ENCODE measurements around the gene BANP.
"Not testable (repeated sequence)": the region's sequence is repeated elsewhere in the genome, so short reads cannot be mapped to it uniquely, and the experiment has no call there.

BANP gene

GRCh38 chr16:87996962-87997880 is 46.0 kb downstream of the BANP start:
- no peak for FAIRE-seq

DNA sequence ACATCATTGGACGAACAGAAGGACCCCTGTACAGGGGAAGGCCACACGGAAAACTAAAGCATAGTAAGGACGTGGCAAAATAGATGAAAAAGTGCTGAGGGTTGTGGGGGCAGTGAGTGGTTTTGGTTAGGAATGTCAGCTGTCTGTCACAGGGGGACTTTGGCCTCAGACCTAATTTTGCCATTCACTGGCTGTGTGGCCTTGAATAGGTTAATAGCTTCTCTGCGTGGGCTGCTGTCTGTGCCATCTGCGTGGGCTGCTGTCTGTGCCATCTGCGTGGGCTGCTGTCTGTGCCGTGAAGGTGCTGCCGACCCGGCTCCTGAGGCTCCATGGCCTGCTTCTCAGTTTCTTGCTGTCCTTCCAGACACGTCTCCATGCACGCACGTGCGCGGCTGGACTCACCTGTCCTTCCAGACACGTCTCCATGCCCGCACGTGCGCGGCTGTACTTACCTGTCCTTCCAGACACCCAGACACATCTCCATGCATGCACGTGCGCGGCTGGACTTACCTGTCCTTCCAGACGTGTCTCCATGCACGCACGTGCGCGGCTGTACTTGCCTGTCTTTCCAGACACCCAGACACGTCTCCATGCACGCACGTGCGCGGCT is 47.1 kb downstream of the BANP start:
- not testable (repeated sequence) for FAIRE-seq

GRCh38 chr16:87998992-87999391 is 47.8 kb downstream of the BANP start:
- not testable (repeated sequence) for FAIRE-seq

DNA sequence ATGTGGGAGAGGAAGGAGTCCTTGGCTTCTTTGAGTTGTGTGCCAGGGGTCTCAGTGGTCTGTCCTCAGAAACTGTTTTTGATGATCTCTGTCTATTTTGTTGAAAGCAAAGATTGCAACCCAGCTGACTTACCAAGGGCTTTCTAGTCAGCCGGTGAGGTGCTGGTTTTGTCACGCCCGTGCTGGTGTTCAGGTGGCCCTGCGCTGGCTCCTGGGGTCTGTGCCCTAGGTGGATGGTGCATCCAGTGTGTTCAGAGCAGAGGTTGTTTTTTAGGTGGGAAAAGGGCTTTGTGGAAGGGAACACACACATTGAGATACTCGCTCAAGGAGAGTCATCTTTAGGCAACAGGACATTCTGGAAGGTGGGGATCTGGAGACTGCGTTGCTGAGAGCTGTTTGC is 51.0 kb downstream of the BANP start:
- no peak for FAIRE-seq

GRCh38 chr16:88002749-88003148 is 51.5 kb downstream of the BANP start:
- no peak for FAIRE-seq

DNA sequence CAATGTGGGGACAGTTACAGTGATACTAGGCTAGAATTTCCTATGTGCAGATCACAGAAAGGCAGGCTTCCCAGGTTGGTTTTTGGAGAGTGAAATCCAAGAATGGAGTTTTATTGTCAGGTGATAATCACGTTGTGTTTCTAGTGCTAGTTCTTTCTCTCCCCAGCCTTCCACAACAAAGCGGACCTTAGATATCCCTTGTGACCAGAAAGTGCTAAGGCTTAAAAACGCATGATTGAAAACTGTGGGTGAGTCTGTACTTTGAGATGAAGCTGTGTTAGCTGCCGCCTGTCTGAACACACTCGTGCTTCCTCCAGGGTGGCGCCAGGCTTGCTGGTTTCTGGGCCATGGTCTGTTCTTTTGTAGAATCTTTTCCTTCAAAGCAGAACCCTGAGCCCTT is 52.1 kb downstream of the BANP start:
- no peak for FAIRE-seq

GRCh38 chr16:88003736-88004135 is 52.5 kb downstream of the BANP start:
- no peak for FAIRE-seq

- no peak for FAIRE-seq
These were observed 53.2 kb downstream of the BANP start for GRCh38 chr16:88004391-88004790.

DNA sequence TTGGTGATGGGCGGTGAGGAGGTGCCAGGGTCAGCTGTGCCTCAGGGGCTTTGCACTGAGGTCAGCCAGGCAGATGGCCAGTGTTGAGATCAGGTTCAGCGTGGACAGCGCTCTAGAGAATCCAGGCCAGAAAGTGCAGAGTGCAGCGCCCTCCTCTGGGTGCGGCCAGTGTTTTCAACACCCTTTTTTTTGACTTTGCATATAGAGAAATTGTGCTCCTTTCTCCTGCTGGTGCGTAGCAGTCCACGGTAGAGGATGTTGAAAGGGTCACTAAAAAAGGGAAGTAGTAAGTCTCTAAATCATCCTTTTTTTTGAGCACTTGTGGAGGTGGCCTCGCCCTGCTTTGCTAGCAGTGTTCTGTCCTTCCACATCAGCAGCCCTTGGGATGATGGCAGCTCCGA is 53.9 kb downstream of the BANP start:
- no peak for FAIRE-seq

- no peak for FAIRE-seq
These were observed 54.7 kb downstream of the BANP start for GRCh38 chr16:88005968-88006367.

DNA sequence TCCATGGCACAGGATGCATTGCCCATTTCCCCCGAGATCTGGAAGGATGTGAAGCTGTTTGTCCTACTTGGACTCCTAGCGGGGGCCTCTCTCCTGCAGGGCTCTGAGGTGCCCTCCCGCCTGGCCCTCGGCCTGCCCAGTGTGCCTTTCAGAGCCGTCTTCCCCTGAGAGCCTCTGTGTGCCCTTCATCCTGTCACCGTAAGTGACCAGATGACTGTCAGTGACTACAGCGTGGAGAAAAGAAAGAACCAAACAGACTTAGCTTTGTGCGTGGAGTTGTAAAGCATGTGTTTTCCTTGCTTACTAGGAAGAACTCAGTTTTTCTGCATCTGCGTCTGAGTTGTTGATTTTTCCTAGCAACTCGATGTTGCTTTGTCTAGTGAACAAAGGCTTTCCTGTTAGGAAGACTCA is 56.1 kb downstream of the BANP start:
- FAIRE-seq = no peak

DNA sequence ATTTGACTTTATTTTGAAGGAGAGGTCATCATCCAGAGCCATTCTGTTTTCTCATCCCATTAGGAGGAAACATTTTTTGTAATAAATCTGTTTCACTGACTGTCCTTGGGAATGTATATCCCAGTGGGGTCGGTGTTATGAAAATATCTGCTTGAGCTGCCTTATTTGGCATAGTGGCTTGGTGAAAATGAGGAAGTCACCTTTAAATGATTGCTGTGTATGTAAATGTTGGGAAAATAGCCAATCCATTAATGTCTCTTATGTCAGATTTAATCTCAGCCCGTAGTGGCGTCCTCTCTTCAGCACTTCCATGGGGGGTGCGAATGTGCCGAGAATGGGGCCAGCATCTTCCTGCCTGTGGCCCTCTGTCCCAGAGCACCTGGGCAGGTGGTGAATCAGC is 57.6 kb downstream of the BANP start:
- no peak for FAIRE-seq

DNA sequence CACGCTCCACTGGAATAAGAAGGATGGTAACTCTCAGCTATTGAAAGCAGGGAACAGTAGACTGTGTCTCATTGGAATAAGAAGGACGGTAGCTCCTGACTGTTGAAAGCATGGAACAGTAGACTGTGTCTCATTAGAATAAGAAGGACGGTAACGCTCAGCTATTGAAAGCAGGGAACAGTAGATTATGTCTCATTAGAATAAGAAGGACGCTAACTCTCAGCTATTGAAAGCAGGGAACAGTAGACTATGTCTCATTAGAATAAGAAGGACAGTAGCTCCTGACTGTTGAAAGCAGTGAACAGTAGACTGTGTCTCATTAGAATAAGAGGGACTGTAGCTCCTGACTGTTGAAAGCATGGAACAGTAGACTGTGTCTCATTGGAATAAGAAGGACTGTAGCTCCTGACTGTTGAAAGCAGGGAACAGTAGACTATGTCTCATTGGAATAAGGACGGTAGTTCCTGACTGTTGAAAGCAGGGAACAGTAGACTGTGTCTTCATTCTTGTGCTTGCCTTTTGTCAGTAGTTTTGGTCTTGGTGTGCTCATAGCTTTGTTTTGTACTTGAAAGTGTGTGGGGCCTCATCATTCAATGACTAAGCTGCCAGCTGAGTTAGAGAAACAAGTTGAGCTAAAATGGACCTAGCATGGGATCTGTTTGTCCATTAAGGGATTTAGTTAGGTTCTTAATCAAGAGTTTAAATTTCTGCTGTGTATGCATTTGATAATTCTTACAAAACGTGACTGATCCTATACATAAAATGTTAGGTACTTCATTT is 58.5 kb downstream of the BANP start:
- FAIRE-seq = no peak

- no peak for FAIRE-seq
These were observed 59.2 kb downstream of the BANP start for GRCh38 chr16:88010343-88010967.

- FAIRE-seq = no peak
These were observed 59.8 kb downstream of the BANP start for GRCh38 chr16:88010968-88011483.

- no peak for FAIRE-seq
These were observed 61.1 kb downstream of the BANP start for GRCh38 chr16:88012360-88012759.

DNA sequence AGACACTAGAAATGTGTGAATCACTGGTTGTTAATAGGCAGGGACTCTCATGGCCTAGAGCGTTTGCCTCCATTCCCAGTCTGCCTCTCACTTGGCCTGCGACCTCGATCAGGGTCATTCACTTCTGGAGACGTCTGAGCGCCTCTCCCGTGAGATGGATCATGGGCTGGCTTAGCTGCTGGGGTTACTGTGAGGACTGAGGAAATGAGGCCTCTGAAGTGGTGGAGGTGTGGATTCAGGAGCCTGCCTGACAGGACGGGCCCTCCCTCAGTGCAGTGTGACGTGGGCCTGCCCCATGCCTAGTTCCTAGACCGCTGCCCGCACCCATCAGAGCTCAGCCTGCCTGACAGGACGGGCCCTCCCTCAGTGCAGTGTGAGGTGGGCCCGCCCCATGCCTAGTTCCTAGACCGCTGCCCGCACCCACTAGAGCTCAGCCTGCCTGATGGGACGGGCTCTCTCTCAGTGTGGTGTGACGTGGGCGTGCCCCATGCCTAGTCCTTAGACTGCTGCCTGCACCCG is 61.9 kb downstream of the BANP start:
- FAIRE-seq = no peak

DNA sequence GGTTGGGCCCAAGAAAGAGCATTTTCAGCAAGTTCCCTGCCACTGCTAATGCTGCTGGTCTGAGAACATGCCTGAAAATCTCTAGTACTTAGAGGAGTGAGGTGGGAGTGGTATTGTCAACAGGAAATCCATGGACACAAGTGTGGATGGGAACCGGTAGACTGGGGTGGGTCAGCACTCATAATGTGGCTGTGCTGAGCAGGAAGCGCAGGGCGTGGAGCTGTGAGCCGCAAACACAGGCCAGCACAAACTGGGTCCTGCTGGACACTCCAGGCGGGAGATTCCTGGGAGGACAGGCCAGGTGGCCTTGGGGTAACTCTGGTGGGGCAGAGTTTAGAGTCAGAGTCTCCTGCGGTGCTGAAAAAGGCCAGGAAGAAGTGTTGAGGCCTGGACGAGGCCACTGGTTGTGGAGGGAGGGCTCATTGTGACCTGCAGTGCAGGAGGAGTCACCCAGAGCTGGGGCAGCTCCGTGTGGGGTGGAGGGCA is 62.6 kb downstream of the BANP start:
- no peak for FAIRE-seq

DNA sequence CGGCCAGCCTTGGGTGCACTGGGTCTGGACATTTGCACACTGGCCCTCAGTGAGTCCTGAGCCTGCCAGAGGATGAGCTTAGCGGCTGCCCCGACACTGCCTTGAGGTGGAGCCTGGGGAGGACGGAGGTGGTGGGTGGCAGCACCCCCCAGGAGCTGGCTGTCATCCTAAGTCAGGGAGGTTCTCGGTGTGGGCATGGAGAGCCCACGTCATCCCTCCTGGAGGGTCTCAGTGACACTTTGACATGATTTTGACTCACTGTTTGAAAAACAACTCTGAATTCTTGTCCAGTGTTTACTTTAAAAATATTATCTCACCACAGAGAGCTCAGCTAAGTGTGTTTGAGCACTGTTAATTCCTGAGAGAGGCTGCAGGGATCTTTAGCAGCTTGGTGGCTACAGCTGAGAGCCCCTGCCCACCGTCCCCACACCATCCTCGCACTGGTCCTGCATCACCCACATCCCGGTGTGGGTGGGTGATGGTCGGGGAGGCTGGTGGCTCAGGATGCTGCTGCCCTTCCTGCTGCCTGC is 63.1 kb downstream of the BANP start:
- no peak for FAIRE-seq

DNA sequence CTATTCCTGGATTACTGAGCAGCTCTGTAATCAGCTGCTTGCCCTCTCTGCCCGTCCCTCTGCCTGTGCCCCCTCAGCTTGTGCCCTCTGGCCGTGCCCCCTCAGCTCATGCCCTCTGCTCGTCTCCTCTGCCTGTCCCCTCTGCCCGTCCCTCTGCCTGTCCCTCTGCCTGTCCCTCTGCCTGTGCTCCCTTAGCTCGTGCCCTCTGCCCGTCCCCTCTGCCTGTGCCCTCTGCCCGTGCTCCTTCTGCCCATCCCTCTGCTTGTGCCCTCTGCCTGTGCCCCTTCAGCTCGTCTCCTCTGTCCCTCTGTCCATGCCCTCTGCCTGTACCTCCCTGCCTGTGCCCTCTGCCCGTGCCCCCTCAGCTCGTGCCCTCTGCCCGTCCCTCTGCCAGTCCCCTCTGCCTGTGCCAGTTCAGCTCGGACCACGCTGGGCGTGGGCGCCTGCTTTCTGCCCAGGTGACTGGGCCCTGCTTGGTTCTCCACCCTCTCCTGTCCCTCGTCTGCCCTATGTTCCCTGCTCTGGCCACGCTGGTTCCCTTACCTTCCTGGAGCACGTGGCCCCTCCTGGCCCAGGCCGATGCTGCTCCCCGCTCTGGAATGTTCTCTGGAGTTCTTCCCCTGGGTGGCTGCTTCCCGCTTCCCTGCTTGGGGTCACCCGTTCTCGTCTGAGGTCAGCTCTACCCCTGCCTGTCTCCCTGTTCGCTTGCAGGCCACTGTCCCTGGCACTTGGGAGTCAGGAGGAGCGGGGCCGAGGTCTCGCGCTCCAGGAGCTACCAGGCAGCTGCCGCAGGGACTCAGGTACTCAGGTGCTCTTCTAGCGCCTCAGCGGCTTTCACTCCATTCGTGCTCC is 63.9 kb downstream of the BANP start:
- FAIRE-seq = no peak

GRCh38 chr16:88015806-88016140 is 64.5 kb downstream of the BANP start:
- FAIRE-seq = no peak
